RWPE1 (cell line): ENCODE results near the gene NOX4.
"Not testable (repeated sequence)": the region's sequence is repeated elsewhere in the genome, so short reads cannot be mapped to it uniquely, and the experiment has no call there.

Experiments
- CTCF ChIA-PET: fragments of 350-600 bp; sonication (Branson Sonifier 250); formaldehyde crosslinking; extraction: SDS; loops from one replicate; lab custom pipeline; 2021; lab: Yijun Ruan, JAX
- POLR2A ChIA-PET: fragments of 400-600 bp; formaldehyde crosslinking; extraction: SDS; loops from one replicate; lab custom pipeline; 2020; ENCODE audit warnings: antibody characterized with exemption; ENCODE audit not compliant: low non-redundant PET; lab: Yijun Ruan, JAX
- DNase-seq: peaks from one replicate; pipeline ENCODE4 v3.0.0; 2012; ENCODE audit warnings: low spot score
- H3K27ac ChIP-seq: fragments of 450-650 bp; 2 replicates; pipeline ENCODE4 v1.5.1; 2017
- CTCF ChIP-seq: fragments of 450-650 bp; conservative IDR thresholded peaks from 2 replicates; pipeline ENCODE4 v1.5.1; 2017; ENCODE audit warnings: low read depth, mild to moderate bottlenecking

Gene NOX4

GRCh38 chr11:89333704-89334103, 157.5 kb downstream of the NOX4 start:
- TF ChIP-seq CTCF: peak; percentile 36
- H3K27ac ChIP-seq, POLR2A ChIA-PET, CTCF ChIA-PET: not testable (repeated sequence)
- DNase-seq: peak; percentile 4

GRCh38 chr11:89331940-89332339, 159.2 kb downstream of the NOX4 start:
- POLR2A ChIA-PET, DNase-seq, H3K27ac ChIP-seq: not testable (repeated sequence)
- CTCF ChIA-PET: interaction anchor here (1.0 kb wide), 1 partner anchor 74 kb away, joined by 6 read pairs; no protein-coding TSS in a partner anchor

GRCh38 chr11:89327885-89328284, 163.3 kb downstream of the NOX4 start:
- no peak overlapping the region for H3K27ac ChIP-seq
- DNase-seq: no peak
- TF ChIP-seq CTCF: no peak
- CTCF ChIA-PET: no interaction called here
- POLR2A ChIA-PET: no interaction called here

GRCh38 chr11:89321401-89321800, 169.8 kb downstream of the NOX4 start:
- TF ChIP-seq CTCF: no peak
- no peak for DNase-seq
- no peak overlapping the region for H3K27ac ChIP-seq
- ChIA-PET POLR2A (no interaction called here), CTCF (no interaction called here)

- DNase-seq, H3K27ac ChIP-seq, POLR2A ChIA-PET, CTCF ChIA-PET: not testable (repeated sequence)
Observed at GRCh38 chr11:89310607-89311006, 180.6 kb downstream of the NOX4 start.

- CTCF ChIA-PET, H3K27ac ChIP-seq, POLR2A ChIA-PET: not testable (repeated sequence)
Observed at GRCh38 chr11:89309321-89309985, 181.7 kb downstream of the NOX4 start.

GRCh38 chr11:89308272-89308671, 182.9 kb downstream of the NOX4 start:
- H3K27ac ChIP-seq, POLR2A ChIA-PET, DNase-seq: not testable (repeated sequence)
- CTCF ChIA-PET: interaction anchor here (0.7 kb wide), 1 partner anchor 232 kb away, joined by 3 read pairs; no protein-coding TSS in a partner anchor

More at GRCh38 chr11:89309321-89309985, 181.7 kb downstream of the NOX4 start:
- DNase-seq: not testable (repeated sequence)

GRCh38 chr11:89303029-89303428, 188.1 kb downstream of the NOX4 start:
- H3K27ac ChIP-seq, DNase-seq, POLR2A ChIA-PET, CTCF ChIA-PET: not testable (repeated sequence)

- DNase-seq, CTCF ChIA-PET, H3K27ac ChIP-seq, POLR2A ChIA-PET: not testable (repeated sequence)
Observed at GRCh38 chr11:89295023-89295422, 196.2 kb downstream of the NOX4 start.
